Cerebellar cortex (tissue), 1 donor: ENCODE measurements around the gene ELK4.

Experiments used
- DNase-seq: peaks from one replicate; pipeline ENCODE4 v3.0.0-alpha.2; 2015; ENCODE audit warnings: low spot score

Gene ELK4

GRCh38 chr1:205630241-205630640, 1.6 kb downstream of the ELK4 start:
- DNase-seq: no peak

GRCh38 chr1:205629751-205630150, 2.1 kb downstream of the ELK4 start:
- DNase-seq: no peak

GRCh38 chr1:205627956-205628355, 3.9 kb downstream of the ELK4 start:
- no peak for DNase-seq

GRCh38 chr1:205626216-205626615, 5.6 kb downstream of the ELK4 start:
- DNase-seq: no peak

- no peak for DNase-seq
These were observed 8.2 kb downstream of the ELK4 start for GRCh38 chr1:205623646-205624045.

- peak; percentile 51 for DNase-seq
These were observed 11.5 kb downstream of the ELK4 start for GRCh38 chr1:205620269-205620668.

GRCh38 chr1:205619376-205619775, 12.4 kb downstream of the ELK4 start:
- DNase-seq: no peak

GRCh38 chr1:205616563-205617293, 15.1 kb downstream of the ELK4 start:
- no peak for DNase-seq

- no peak for DNase-seq
These were observed 16.0 kb downstream of the ELK4 start for GRCh38 chr1:205615789-205616188.

GRCh38 chr1:205613854-205614412, 17.9 kb downstream of the ELK4 start:
- no peak for DNase-seq

GRCh38 chr1:205612556-205612955, 19.3 kb downstream of the ELK4 start:
- no peak for DNase-seq

- DNase-seq: no peak
These were observed 19.7 kb downstream of the ELK4 start for GRCh38 chr1:205612104-205612503.

- no peak for DNase-seq
These were observed 20.8 kb downstream of the ELK4 start for GRCh38 chr1:205610901-205611466.

- DNase-seq: no peak
These were observed 21.8 kb downstream of the ELK4 start for GRCh38 chr1:205610036-205610435.

GRCh38 chr1:205604825-205605505, 26.8 kb downstream of the ELK4 start:
- no peak for DNase-seq

- DNase-seq: no peak
These were observed 27.8 kb downstream of the ELK4 start for GRCh38 chr1:205604059-205604458.

GRCh38 chr1:205601205-205601604, 30.6 kb downstream of the ELK4 start:
- no peak for DNase-seq

- no peak for DNase-seq
These were observed 31.7 kb downstream of the ELK4 start for GRCh38 chr1:205600085-205600484.

GRCh38 chr1:205599669-205600042, 32.2 kb downstream of the ELK4 start:
- no peak for DNase-seq

GRCh38 chr1:205598841-205599668, 32.8 kb downstream of the ELK4 start:
- DNase-seq: peak; percentile 69

- DNase-seq: no peak
These were observed 34.0 kb downstream of the ELK4 start for GRCh38 chr1:205597691-205598314.

- DNase-seq: no peak
These were observed 34.9 kb downstream of the ELK4 start for GRCh38 chr1:205596876-205597275.
